ENCODE measurements around the gene CNKSR3.

The CNKSR3 gene

DNA sequence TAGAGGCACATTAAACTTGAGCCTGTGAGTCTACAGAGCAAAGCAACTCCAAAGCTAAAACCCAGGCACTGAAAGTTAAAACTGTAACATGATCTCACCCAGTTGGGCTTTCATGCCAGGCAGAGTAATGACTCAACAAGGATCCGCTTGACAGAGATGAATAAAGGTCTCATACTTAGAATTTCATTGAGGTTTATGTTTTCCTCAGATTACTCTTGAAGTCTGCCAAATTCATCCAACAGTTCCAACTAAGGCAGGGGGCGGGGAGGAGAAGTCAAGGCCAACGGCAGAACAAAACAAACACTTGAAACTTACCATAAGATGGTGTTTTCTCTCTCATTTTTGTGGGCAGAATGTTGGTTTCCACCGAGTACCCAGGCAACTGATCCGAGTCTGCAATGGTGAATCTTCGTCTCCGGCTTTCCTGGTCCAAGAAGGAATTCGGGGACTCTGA is 99.8 kb downstream of the CNKSR3 start:
- DNase-seq: no peak

DNA sequence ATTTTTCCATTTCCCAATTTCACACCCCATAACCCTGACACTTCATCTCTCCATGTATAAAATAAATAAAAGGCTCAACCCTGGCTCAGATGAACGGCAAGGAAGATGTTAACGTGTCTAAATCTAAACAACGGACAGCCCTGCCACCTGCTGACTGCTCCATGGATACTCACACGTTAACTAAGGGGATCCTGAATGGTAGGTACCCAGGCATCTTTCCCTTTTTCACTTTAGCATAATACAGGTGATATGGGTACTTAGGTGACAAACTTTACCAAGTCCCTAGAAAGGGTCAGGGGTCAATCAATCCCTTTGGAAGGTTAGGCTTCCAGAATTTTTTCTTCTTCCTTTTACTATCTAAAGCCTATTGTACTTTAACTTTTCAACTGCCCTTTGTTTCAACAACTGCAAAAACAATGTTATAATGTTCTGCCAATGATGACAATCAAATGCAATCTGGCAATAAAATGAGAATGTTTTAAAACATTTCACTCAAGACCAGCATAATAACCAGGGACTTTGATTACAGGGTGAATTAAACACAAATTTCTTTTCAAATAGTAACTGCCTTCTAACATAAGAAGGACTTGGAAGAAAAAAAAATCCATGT is 101.5 kb downstream of the CNKSR3 start:
- DNase-seq: peak; percentile 18

DNA sequence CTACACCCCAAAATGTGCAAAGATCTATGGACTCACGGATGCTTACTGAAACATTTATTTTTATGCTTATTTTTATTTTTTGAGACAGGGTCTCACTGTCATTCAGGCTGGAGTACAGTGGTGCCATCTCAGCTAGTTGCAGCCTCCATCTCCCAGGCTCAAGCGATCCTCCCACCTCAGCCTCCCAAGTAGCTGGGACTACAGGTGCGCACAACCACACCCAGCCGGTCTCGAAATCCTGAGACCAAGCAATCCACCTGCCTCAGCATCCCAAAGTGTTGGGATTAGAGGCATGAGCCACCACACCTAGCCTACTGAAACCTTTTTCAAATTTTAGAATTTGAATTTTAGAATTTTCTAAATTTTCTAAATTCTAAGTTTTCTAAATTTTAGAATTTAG is 103.0 kb downstream of the CNKSR3 start:
- DNase-seq: no peak

DNA sequence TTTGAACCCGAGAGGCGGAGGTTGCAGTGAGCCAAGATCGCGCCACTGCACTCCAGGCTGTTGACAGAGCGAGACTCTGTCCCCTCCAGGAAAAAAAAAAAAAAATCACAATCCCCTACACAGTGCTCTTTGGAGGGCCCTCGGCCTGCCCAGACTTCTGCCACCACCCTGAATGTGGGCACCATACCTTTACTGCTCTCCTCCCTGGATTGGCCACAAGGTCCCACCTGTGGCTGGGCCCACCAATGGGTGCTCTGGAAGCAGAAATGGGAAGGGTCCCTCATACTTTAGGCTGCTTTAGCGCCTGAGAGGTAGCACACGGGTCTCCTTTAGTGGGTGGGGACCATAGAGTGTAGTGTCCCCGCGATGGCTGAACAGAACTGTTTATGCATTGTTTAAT is 103.6 kb downstream of the CNKSR3 start:
- DNase-seq: no peak

DNA sequence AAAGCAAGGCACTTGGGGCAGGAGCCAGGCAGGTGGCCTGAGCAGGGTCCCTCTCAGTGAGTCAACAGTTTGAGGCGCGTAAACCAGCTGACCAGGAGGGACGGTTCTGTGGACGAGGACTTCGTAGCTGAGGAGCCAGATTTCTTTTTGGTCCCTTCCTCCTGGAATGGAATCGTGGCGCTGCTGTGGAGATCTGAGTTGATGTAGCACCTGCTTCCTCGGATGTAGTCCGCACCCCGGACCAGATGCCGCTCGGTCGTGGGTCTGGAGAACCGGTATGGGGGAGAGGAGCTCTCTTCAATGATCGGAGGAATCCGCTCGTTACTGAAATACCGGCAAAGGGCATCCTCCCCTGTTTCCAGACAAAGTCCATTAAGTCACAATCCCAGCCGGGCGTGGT is 104.2 kb downstream of the CNKSR3 start:
- DNase-seq: no peak

DNA sequence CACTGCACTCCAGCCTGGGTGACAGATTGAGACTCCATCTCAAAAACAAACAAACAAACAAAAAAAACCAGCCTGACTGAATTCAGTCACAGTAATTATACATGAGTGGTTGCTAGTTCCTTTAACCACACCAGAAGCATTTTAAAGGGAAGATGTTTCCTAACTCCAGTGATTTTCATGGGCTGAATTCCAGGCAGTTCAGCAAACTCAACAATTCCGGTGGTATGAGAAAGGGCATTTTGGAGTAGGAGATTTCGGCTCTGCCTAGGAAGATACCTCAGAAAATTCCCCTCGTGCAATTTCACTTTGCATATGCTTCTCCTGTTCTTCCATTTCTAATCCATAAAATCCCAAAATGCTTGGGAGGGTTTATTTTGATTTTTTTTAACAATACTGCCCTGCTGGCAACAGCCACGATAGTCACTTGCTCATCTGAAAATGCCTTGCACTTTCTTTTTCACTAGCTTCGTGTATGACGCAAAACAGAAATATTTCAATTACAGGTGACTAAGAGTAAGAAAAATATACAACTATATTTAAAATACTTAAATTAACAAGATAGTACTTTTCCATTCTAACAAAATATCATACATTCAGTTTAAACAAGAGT is 105.6 kb downstream of the CNKSR3 start:
- DNase-seq: no peak

DNA sequence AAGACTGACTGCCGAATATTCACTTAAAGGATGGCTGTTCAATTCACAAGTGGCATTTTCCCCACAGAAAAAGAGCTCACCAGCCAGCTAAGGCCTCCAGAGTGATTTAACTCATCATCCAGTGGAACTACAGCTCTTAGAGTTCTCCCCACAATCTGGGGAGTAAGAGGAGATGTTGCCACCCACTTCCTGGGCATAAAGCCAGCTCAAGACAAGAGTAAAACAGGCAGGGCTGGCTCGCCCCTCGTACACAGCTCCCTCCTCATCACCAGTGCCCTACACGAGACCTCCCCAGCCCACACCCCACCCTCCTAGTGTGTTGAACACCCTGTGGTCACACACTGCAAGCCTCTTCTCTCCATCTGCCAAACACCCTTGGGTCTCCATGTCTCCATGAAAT is 106.7 kb downstream of the CNKSR3 start:
- DNase-seq: no peak

DNA sequence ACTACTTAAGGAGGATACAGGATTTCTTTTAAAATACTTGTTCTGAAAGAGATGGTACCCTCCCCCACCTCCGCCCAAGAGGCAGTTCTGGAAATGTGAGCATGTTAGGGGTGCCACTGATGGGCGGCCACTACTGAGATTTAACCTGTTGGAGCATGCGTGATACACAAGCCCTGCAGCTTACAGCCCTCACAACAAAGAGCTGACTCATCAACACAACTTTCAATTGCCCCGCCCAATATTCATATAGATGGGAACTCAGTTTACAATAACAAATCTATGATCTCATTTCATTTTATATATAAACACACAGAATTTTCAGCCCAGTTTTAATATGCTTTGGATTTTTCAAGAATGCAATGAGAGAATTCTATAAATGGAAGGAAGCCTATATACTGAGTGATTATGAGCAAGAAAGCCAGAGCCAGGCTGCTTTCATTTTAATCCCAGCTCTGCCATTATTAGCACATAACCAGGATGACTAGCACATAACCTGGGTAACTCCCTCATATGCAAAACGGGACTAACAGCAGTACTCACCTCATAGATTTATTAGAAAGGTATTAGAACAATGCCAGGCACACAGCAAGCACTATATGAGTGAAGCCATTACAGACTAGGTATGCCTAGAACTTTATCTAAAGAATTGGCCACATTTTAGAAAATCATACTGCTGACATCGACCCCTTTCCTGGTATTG is 108.3 kb downstream of the CNKSR3 start:
- DNase-seq: no peak

DNA sequence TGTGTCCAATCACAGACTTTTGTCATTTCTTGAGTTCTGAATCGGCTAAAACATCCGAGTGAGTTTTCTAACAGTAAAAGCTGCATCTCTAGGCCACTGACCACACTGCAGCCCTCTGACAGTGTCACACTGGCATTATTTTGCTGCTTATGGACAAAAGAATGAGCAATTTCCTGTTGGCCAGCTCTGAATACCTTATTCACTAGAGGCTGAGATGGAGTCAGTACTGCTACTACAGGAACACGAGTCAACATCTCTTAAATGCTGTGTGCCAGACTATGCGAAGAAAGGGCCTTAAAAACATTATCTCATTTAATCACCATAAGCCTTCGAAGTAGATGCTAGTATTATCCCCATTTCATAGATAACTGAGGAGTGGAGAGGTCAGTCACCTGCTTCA is 111.4 kb downstream of the CNKSR3 start:
- DNase-seq: no peak

DNA sequence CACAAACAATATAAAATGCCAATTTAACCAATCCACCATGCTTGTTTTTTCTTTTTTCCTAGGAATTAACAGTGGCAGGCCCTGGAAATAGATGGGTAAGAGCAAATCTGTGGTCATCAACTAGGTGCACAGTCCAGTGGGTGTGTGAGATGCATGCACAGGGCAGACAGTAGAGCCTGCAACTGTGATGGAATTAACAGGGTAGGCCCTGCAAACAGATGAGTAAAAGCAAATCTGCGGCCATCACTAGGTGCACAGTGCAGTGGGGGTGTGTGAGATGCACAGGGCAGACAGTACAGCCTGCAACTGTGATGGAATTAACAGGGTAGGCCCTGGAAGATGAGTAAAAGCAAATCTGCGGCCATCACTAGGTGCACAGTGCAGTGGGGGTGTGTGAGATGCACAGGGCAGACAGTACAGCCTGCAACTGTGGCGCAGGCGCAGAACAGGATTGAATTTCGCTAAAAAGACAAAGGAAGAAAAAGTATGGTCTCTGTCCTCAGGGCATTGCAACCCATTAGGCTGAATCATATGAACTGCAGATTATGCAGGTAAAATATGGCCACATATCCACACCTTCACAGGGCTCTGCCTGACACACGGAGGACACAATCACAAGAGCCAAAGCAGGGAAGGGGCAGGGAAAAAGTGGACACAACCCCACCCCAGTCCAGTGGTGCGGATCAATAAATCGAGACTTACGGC is 112.8 kb downstream of the CNKSR3 start:
- DNase-seq: no peak

DNA sequence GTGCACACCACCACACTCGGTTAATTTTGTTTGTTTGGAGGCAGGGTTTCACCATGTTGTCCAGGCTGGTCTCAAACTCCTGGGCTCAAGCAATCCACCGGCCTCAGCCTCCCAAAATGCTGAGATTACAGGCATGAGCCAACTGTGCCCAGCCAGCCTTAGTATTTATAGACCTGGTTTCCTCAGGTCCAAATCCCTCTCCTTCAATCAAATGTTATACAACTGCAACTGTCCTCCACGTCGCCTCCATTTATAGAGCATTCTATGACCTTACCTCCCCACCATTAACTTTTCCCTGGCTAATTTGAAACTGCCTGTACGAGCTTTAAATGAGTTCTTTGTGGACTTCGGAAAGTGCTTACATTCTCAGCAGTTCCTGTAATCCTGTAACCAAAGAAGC is 114.6 kb downstream of the CNKSR3 start:
- DNase-seq: no peak

DNA sequence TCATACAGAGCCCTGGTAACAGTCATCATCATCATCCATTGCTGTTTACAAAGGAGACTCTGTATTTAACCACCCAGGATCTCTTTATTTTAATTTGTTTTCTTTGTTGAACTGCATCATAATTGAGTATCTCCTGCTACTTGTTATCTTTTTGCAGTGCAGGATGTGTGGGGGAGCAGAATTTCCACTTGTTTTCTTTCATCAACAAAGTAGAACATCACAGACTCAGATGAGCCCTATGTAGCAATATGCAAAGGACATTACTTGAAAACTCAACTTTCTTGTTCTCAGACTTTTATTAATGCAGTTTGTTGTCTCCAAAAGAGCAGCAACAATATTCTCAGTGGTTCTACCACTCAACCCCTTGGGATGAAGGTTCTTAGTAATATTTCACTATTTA is 115.2 kb downstream of the CNKSR3 start:
- no peak for DNase-seq

DNA sequence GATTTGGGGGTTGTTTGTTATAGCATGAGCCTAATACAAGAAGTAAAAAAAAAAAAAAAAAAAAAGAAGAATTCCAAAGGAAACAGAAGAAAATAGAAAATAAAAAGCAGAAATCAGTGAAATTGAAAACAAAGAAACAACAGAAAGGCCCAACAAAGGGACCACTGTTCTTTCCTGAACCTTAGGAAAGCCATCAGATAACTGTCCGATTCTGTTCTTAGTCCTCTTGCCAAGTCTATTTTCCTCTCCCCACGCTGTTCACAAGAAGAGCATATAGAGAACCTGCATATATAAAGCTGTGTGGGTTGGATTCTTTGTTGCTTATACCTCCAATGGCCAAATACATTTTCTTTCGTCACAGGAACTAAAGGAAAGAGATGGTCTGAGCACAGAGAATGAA is 115.9 kb downstream of the CNKSR3 start:
- DNase-seq: no peak

DNA sequence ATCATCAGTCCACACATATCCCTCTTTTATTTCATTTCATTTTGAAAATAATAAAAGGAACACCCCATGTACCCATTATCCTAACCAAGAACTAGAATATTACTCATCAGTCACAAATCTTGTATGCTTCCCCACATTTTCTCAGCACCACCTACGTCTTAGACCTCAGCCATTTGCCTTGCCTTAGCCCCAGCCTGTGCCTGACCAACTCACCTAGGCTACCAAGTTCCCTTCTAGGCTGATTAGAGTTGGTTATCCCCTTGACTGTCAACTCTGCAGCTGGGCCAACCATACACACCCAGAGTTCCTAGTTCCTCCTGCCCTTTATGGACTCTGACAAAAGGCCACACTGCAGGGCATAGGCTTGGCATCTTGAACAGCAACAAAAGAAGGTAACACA is 120.5 kb downstream of the CNKSR3 start:
- no peak for DNase-seq

DNA sequence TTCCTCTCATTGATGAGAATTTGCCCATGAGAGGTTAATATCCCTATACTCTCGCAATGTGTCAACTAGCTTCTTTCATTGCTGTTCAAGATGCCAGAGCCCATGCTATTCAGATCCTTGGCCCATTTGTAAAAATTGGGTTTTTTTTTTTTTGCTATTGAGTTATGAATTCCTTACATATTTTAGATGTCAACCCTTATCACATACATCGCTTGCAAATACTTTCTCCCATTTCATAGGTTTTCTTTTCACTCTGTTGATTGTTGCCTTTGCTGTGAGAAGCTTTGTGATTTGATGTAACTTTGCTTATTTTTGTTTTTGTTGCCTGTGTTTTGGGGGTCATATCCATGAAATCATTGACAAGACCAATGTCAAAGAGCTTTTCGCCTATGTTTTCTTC is 121.7 kb downstream of the CNKSR3 start:
- no peak for DNase-seq

DNA sequence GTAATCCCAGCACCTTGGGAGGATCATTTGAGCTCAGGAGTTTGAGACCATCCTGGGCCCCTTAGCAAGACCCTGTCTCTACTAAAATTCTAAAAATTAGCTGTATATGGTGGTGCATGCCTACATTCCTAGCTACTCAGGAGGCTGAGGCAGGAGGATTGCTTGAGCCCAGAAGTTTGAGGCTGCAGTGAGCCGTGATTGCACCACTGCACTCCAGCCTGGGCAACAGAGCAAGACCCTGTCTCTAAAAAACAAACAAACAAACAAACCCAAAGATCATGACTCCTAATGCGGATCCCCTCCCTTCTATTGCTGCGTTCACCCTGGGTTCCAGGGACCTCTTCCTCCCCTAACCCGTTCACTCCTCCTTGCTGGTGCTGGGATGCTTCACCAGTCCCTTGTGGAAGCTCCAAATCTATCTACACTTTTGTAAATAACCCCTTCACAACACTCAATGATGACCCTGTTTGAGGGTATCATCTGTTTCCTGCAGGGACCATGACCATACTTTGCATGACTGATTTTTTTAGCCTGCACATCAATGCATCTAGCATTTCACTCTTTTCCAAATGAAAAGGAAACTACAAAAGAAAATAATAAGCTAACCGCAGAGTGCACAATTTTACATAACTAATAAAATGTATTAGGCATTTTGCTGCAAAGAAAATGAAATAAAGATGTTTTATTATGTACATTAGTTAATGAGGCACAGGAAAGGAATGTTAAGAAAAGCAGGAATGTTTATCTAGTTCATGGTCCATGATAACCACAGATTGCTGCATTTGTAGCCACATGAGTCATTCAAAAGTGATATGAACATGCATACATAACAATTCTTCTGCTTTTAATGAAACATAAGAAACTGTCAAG is 123.4 kb downstream of the CNKSR3 start:
- DNase-seq: no peak

DNA sequence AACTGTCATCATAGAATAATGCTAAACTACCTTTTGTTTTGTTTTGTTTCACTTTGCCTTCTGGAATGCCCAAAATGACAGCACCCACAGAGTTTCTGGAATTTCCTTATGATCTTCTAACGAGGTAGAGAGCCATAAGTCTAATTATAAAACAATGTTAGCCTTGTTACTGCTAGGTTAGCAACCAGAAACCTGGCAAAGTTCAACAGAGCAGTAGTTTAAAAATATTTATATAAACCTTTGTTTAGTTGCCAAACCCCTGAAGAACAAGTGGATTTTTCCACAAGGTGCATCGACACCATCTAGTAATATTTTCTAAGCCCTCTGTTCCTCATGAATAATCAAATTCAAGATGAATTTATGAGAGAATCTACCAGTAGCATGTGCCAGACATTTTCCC is 126.3 kb downstream of the CNKSR3 start:
- no peak for DNase-seq

DNA sequence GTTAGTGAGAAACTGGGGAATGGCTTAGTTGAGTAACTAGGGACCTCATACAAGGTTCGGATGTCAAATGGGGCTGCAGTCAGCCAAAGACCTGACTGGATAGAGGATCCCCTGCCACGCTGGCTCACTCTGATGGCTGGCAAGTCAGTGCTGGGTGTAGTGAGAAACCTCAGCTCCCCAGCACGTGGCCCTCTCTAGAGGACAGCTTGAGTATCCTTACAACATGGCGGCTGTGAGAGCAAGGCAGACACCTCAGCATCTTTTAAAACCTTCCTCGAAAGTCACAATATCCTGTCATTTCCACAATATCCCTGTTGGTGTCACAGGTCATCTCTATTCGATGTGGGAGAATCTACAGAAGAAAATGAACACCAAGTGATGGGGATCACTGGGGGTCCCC is 127.2 kb downstream of the CNKSR3 start:
- no peak for DNase-seq

DNA sequence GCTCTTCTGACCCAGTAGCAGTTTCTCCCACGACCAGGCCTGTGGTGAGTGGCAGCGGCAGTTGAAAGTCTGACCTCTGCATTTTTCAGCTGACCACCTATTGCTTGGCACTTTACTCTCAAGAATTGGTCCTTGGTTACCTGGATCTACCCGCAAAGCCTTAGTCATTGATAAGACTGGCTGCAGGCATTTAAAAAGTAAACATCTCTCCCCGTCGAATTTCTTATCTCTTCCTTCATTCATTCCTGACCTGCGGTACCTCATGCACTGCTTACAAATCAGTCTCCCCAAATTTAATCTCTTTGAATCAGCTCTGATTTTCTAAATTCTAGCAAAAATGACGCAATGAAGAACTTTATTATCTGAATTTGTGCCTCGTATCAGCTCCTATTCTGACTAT is 127.7 kb downstream of the CNKSR3 start:
- no peak for DNase-seq

DNA sequence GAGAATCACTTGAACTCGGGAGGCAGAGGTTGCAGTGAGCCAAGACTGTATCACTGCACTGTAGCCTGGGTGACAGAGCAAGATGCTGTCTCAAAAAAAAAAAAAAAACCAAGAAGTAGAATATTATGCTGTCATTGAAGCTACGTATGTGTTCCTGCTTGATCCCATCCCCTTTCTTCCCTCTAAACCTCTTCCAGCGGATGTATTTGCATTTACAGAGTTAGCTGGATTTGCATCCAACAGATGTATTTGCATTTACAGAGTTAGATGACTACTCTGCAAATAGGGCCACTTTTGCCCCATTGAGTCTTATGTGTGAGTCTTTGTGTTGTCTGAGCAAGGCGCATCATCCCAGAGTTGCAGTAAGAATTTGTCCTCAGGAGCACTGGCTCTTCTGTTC is 128.9 kb downstream of the CNKSR3 start:
- no peak for DNase-seq

DNA sequence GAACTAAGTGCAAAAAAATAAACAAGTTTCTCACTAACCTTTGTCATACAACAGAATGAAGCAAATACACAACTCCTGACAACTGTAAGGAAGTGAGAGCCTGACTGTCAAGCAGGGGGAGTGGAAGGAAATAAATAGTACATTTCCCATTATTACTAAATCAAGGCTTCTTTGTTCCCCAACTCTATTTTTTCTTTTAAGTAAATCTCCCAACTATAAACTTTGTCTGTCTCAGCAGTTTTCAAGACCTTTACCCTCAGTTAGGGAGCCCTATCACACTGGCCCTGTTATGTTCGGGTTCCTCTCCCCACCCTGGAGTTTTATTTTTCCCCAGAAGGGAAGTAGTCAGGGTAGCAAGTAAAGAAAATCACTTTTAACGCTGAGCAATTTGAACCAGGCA is 129.7 kb downstream of the CNKSR3 start:
- no peak for DNase-seq

DNA sequence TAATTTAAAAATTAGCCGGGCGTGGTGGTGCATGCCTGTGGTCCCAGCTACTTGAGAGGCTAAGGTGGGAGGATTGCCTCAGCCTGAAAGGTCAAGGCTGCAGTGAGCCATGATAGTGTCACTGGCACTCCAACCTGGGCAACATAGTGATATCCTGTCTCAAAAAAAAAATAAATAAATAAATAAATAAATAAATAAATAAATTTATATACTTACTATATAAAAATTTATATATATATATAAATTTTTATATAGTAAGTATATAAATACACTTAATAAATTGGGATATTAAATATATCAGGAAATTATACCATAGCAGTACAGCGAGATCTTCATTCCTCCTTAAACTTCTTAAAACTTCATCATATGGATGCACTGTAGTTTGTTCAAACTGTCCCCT is 130.9 kb downstream of the CNKSR3 start:
- no peak for DNase-seq

DNA sequence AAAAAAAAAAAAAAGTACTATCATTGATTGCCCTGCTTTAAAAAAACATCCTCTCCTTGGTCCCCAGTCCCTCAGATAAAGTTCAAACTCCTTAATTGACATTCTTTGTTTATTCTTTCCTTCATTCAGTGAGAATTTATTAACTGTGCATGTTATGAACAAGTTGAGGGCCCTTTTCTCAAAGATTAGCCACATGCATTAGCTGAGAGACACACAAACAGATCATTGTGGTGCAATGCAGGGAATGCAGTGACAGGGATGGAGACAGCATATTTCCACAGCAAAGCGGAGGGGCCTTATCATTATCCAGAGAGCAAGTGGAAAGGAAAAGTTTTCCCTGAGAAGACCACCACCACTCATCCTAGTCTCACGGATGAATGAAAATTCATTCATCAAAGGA is 132.0 kb downstream of the CNKSR3 start:
- DNase-seq: no peak
